ENCODE results near the gene CD28. TPM values are rescaled to one million over a fixed set of nuclear protein-coding genes. Genes with fewer than 3 reads are reported as not detected.
"Not testable (repeated sequence)": the region's sequence is repeated elsewhere in the genome, so short reads cannot be mapped to it uniquely, and the experiment has no call there.

The CD28 gene
- total RNA-seq, 1 donor from 2014 or later, result 0.77 TPM

DNA sequence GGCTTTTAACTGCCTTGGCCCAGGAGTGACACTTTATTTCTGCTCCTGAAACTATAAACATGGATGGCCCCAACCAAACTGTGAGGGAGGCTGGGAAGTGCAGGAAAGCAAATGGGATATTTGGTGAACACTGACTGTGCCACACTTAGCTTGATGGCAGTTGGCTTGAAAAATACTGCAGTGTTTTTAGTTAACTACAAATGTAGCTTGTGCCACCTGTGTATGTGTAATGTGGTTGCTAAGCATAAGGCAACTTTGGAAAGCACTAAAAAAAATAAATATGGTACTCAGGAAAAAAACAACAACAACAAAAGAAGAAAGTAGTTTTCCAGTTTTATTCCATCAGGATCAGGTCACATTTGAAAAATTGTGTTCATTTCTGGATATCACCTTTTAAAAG lies 73.8 kb downstream of the CD28 start:
- H3K27ac ChIP-seq (replicated peaks), result no peak overlapping the region
- H3K27me3 ChIP-seq (ENCODE audit: low read depth), result no peaks in the 10 kb centered on the region
- no peak for DNase-seq
- peaks cover 21% of the 10 kb centered on the region for H3K4me1 ChIP-seq
- no peak overlapping the region for H3K4me3 ChIP-seq
- H3K36me3 ChIP-seq, result no peaks in the 10 kb centered on the region
- peaks cover 4% of the 10 kb centered on the region for H3K9me3 ChIP-seq (replicated peaks)
- intact Hi-C loops (cut with micrococcal nuclease), result loop anchor here (10.0 kb wide), 1 partner anchor 95 kb away; no protein-coding TSS in a partner anchor
- TF ChIP-seq, protein P1, sequence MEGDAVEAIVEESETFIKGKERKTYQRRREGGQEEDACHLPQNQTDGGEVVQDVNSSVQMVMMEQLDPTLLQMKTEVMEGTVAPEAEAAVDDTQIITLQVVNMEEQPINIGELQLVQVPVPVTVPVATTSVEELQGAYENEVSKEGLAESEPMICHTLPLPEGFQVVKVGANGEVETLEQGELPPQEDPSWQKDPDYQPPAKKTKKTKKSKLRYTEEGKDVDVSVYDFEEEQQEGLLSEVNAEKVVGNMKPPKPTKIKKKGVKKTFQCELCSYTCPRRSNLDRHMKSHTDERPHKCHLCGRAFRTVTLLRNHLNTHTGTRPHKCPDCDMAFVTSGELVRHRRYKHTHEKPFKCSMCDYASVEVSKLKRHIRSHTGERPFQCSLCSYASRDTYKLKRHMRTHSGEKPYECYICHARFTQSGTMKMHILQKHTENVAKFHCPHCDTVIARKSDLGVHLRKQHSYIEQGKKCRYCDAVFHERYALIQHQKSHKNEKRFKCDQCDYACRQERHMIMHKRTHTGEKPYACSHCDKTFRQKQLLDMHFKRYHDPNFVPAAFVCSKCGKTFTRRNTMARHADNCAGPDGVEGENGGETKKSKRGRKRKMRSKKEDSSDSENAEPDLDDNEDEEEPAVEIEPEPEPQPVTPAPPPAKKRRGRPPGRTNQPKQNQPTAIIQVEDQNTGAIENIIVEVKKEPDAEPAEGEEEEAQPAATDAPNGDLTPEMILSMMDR (IDR thresholded peaks at IDR 0.05; ENCODE audit: borderline replicate concordance), result no peak

DNA sequence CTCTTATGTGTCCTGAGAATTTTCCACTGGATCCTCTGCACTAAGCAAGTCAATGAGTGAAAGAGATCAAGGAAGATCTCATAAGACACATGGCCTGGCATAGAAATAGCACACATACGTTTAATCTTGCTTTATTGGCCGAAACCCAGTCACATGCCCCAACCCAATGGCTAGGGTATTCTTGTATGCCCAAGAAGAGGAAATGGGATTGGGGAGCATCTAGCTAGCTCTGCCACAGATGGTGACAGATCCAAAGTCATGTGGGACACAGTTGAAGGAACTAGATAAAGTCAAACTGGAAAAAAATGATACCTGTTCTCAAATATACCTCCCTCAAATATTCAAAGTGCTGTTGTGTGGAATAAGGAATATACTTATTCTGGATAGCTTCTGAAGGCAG lies 74.7 kb downstream of the CD28 start:
- no peak for DNase-seq
- intact Hi-C loops (cut with micrococcal nuclease), result loop anchor here (10.0 kb wide), 1 partner anchor 96 kb away; no protein-coding TSS in a partner anchor
- TF ChIP-seq, protein P1 (IDR thresholded peaks at IDR 0.05; ENCODE audit: borderline replicate concordance), result no peak

DNA sequence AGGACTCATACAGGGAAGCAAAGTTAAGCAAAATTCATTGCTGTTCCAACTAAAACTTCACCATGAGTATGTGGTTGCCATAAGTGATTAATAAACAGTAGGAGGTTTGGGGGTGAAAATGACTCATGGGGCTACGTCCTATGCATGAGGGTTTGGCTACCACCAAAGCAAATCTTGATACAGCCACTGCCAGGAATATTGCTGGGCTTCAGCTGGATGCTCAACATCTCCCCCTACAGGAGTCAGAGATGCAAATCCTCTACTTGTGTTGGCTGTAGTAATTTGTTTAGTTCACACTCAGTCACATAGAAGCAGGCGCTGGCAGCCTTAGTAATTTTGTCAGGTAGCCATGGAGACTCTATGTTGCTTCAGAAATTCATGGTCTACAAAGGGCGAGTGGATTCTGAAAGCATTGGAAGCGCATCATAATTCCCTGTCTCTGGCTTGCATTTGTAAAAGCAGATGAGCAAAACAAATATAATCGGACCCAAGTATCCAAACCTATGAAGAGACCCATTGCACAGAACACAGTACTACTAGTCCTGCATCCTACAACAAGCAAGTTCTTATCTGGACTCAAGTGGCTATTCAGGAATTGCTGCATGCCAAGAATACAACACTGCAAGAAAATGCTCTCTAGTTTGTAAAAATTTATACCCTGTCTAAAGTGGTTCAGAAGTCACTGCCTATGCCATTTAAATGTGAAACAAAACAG lies 76.0 kb downstream of the CD28 start:
- peaks cover 4% of the 10 kb centered on the region for H3K9me3 ChIP-seq (replicated peaks)
- no peak overlapping the region for H3K4me3 ChIP-seq
- no peaks in the 10 kb centered on the region for H3K27me3 ChIP-seq (ENCODE audit: low read depth)
- peaks cover 38% of the 10 kb centered on the region for H3K4me1 ChIP-seq
- no peaks in the 10 kb centered on the region for H3K36me3 ChIP-seq
- DNase-seq, result no peak
- peak overlapping the region; percentile 2 for H3K27ac ChIP-seq (replicated peaks)
- intact Hi-C loops (cut with micrococcal nuclease), result loop anchor here (10.0 kb wide), 1 partner anchor 98 kb away; no protein-coding TSS in a partner anchor
- TF ChIP-seq, protein P1 (IDR thresholded peaks at IDR 0.05; ENCODE audit: borderline replicate concordance), result peak; percentile 76

More for the DNA sequence above, 74.7 kb downstream of the CD28 start:
- H3K9me3 ChIP-seq (replicated peaks), result peaks cover 4% of the 10 kb centered on the region
- peaks cover 26% of the 10 kb centered on the region for H3K4me1 ChIP-seq
- H3K36me3 ChIP-seq, result no peaks in the 10 kb centered on the region
- no peaks in the 10 kb centered on the region for H3K27me3 ChIP-seq (ENCODE audit: low read depth)
- no peak overlapping the region for H3K27ac ChIP-seq (replicated peaks)
- H3K4me3 ChIP-seq, result no peak overlapping the region

DNA sequence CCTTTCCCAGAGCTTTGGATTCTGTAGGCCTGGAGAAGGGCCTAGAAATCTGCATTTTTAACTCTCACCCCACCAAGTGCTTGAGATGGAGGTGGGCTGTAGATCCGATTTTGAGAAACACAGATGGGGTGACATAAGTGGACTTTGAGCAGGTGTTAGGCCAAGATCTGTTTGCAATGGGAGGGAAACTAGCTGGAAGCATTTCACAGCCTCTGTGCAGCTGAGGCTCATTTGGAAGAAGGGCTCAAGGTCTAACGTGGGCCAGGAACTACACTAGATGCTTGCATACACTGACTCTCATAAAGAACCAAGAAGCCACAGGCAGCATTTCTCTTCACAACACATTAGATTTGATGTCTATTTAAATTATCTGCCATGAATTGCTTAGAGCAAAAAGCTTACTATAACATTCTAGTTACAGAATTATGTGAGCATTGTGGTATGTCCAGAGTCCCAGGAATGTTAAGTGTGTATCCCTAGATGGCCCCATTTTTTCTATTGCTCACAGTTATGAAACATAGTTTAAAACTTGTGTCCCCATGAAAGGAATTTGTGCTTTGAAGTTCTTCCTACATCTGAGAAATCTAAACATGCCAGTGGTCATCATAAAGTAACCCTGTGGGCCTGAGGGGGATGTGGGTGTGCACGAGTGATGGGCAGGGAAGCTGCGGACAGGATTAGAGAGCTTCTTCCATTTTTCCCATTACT lies 77.2 kb downstream of the CD28 start:
- H3K27me3 ChIP-seq (ENCODE audit: low read depth), result no peaks in the 10 kb centered on the region
- TF ChIP-seq, protein P1 (IDR thresholded peaks at IDR 0.05; ENCODE audit: borderline replicate concordance), result no peak
- intact Hi-C loops (cut with micrococcal nuclease), result loop anchor here (10.0 kb wide), 1 partner anchor 99 kb away; no protein-coding TSS in a partner anchor
- H3K4me3 ChIP-seq, result no peak overlapping the region
- H3K4me1 ChIP-seq, result peaks cover 45% of the 10 kb centered on the region
- no peak for DNase-seq
- peak overlapping the region; percentile 2 for H3K27ac ChIP-seq (replicated peaks)
- peaks cover 4% of the 10 kb centered on the region for H3K9me3 ChIP-seq (replicated peaks)
- H3K36me3 ChIP-seq, result no peaks in the 10 kb centered on the region

DNA sequence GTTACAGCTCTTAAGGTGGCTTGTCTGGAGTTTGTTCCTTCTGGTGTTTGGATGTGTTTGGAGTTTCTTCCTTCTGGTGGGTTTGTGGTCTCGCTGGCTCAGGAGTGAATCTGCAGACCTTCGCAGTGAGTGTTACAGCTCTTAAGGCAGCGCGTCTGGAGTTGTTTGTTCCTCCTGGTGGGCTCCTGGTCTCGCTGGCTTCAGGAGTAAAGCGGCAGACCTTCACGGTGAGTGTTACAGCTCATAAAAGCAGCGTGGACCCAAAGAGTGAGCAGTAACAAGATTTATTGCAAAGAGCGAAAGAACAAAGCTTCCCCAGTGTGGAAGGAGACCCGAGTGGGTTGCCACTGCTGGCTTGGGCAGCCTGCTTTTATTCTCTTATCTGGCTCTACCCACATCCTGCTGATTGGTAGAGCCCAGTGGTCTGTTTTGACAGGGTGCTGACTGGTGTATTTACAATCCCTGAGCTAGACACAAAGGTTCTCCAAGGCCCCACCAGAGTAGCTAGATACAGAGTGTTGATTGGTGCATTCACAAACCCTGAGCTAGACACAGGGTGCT lies 78.4 kb downstream of the CD28 start:
- not testable (repeated sequence) for H3K4me3 ChIP-seq; H3K36me3 ChIP-seq; H3K27me3 ChIP-seq (ENCODE audit: low read depth); H3K27ac ChIP-seq (replicated peaks); DNase-seq; H3K9me3 ChIP-seq (replicated peaks)
- intact Hi-C loops (cut with micrococcal nuclease), result loop anchor here (10.0 kb wide), 1 partner anchor 100 kb away; no protein-coding TSS in a partner anchor
- H3K4me1 ChIP-seq, result peaks cover 54% of the 10 kb centered on the region

DNA sequence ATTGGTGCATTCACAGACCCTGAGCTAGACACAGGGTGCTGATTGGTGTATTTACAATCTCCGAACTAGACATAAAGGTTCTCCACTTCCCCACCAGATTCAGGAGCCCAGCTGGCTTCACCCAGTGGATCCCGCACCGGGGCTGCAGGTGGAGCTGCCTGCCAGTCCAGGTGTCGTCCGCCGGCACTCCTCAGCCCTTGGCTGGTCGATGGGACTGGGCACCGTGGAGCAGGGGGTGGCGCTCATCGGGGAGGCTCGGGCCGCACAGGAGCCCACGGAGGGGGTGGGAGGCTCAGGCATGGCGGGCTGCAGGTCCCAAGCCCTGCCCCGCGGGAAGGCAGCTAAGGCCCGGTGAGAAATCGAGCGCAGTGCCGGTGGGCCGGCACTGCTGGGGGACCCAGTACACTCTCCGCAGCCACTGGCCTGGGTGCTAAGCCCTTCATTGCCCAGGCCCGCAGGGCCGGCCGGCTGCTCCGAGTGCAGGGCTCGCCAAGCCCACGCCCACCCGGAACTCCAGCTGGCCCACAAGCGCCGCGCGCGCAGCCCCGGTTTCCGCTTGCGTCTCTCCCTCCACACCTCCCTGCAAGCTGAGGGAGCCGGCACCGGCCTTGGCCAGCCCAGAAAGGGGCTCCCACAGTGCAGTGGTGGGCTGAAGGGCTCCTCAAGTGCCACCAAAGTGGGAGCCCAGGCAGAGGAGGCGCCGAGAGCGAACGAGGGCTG lies 79.1 kb downstream of the CD28 start:
- DNase-seq; H3K27me3 ChIP-seq (ENCODE audit: low read depth); H3K9me3 ChIP-seq (replicated peaks); H3K4me3 ChIP-seq; H3K36me3 ChIP-seq: not testable (repeated sequence)
- Histone ChIP-seq H3K27ac (replicated peaks) (peak overlapping the region; percentile 75), H3K4me1 (peaks cover 54% of the 10 kb centered on the region)
- intact Hi-C loops (cut with micrococcal nuclease), result loop anchor here (10.0 kb wide), 1 partner anchor 101 kb away; no protein-coding TSS in a partner anchor
